Breast epithelium (tissue), 4 donors: ENCODE data around the gene CDH18. TPM values are rescaled to one million over a fixed set of nuclear protein-coding genes. Genes with fewer than 3 reads are reported as not detected.

Experiments used
- DNase-seq, 2 donors: peaks; one replicate each; pipeline ENCODE4 v3.0.0-alpha.2; 2019; ENCODE audit warnings: low spot score in 2 of 2
- H3K27ac ChIP-seq, 2 donors: fragments of 200-600 bp; sonication (generic) in 1 of 2; one replicate each; pipeline ENCODE4 v1.5.1; 2016 to 2019; ENCODE audit warnings: mild to moderate bottlenecking in 1 of 2
- H3K27me3 ChIP-seq, 2 donors: fragments of 200-600 bp; sonication (generic) in 1 of 2; one replicate each; pipeline versions ENCODE4 v1.5.1 to v1.6.0; 2017 to 2019; ENCODE audit warnings: control low read depth in 1 of 2, mild to moderate bottlenecking in 1 of 2
- H3K36me3 ChIP-seq: fragments of 200-600 bp; one replicate; pipeline ENCODE4 v1.5.1; 2019
- H3K4me1 ChIP-seq, 2 donors: fragments of 200-600 bp; sonication (generic); one replicate each; pipeline ENCODE4 v1.5.1; 2016 to 2019; ENCODE audit warnings: control low read depth in 1 of 2
- H3K4me3 ChIP-seq, 3 donors: fragments of 200-600 bp; sonication (generic); 1 replicate in 2 of 3; 2 replicates in 1 of 3; pipeline ENCODE4 v1.5.1; 2016 to 2019; ENCODE audit warnings: mild to moderate bottlenecking in 3 of 3, moderate library complexity in 2 of 3
- H3K9me3 ChIP-seq, 2 donors: fragments of 200-600 bp; sonication (generic) in 1 of 2; one replicate each; pipeline ENCODE4 v1.5.1; 2016 to 2019; ENCODE audit warnings: control low read depth in 1 of 2
- POLR2A ChIP-seq: fragments of 450-650 bp; IDR thresholded peaks from one replicate; pipeline ENCODE4 v1.6.1; 2016; ENCODE audit warnings: antibody characterized with exemption, mild to moderate bottlenecking, moderate library complexity
- POLR2AphosphoS5 ChIP-seq, 3 donors: sonication (generic); formaldehyde crosslinking; IDR thresholded peaks; one replicate each; pipeline ENCODE4 v1.6.1; 2017; ENCODE audit warnings: antibody characterized with exemption in 3 of 3
- intact Hi-C: fragments of 100-400 bp; cut with DNase I; formaldehyde crosslinking; loops from one replicate; pipeline ENCODE4 v1.15.1; 2023; ENCODE audit warnings: low total_unique reads
- total RNA-seq, 3 donors: library from RNA; depleted of rRNA; stranded (reverse); fragments of >200 nt; gene quantifications; one replicate each; pipeline ENCODE4 v1.1.0, GENCODE V29; 2016
- TF ChIP-seq, protein P1 (sequence below), 3 donors: fragments of 450-650 bp; IDR thresholded peaks; one replicate each; pipeline ENCODE4 v1.5.1; 2016 to 2017; ENCODE audit warnings: antibody characterized with exemption in 3 of 3, mild to moderate bottlenecking in 3 of 3, moderate library complexity in 3 of 3

Gene CDH18
- total RNA-seq, 3 donors from 2014 or later: not detected

DNA sequence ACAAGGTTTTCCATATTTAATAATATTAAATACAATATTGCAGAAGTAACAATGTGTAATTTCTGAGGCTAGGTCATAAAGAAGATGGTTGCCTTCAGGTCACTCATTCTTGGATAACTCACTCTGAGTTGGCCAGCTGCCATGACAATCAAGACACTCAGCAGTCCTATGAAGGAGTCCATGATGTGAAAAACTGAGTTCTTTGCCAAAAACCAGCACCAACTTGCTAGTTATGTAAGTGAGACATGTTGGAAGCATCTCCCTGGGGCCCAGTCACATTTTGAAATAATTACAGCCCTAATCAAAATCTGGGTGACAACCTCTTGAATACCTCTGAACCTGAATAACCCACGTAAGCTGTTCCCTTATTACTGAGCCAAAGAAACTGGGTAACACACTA, 453.2 kb downstream of the CDH18 start:
- Histone ChIP-seq H3K4me3 (no peak overlapping the region), H3K27me3 (no peaks in the 10 kb centered on the region), H3K9me3 (no peaks in the 10 kb centered on the region), H3K27ac (no peak overlapping the region), H3K4me1 (no peaks in the 10 kb centered on the region), H3K36me3 (no peaks in the 10 kb centered on the region)
- no peak for TF ChIP-seq POLR2AphosphoS5 (IDR thresholded peaks at IDR 0.05)
- TF ChIP-seq, protein P1, sequence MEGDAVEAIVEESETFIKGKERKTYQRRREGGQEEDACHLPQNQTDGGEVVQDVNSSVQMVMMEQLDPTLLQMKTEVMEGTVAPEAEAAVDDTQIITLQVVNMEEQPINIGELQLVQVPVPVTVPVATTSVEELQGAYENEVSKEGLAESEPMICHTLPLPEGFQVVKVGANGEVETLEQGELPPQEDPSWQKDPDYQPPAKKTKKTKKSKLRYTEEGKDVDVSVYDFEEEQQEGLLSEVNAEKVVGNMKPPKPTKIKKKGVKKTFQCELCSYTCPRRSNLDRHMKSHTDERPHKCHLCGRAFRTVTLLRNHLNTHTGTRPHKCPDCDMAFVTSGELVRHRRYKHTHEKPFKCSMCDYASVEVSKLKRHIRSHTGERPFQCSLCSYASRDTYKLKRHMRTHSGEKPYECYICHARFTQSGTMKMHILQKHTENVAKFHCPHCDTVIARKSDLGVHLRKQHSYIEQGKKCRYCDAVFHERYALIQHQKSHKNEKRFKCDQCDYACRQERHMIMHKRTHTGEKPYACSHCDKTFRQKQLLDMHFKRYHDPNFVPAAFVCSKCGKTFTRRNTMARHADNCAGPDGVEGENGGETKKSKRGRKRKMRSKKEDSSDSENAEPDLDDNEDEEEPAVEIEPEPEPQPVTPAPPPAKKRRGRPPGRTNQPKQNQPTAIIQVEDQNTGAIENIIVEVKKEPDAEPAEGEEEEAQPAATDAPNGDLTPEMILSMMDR (IDR thresholded peaks at IDR 0.05): no peak
- no peak for TF ChIP-seq POLR2A
- intact Hi-C loops: no loop called here
- peak in 1 of 2 donors; percentile 52 for DNase-seq

DNA sequence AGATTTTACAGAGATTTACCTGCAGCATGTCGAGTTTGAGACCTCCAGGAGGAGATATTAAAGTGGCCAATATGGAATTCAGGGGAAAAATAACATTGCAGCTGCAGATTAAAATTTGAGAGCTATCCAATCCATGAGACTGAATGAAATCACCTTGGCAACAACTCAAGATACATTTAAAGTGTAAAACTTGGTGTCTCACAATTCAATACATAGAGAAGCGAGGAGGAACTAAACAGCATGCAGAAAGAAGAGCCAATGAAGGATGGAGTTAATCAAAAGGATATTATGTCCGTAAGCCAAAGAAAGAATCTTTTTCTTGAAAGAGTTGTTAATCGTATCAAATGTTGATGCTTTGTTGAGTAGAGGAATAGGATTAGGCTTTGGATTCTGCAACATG, 455.1 kb downstream of the CDH18 start:
- H3K9me3 ChIP-seq: no peaks in the 10 kb centered on the region
- no peaks in the 10 kb centered on the region for H3K4me1 ChIP-seq
- no peaks in the 10 kb centered on the region for H3K27me3 ChIP-seq
- H3K27ac ChIP-seq: no peak overlapping the region
- no peak for DNase-seq
- no peak for TF ChIP-seq POLR2AphosphoS5 (IDR thresholded peaks at IDR 0.05)
- TF ChIP-seq, protein P1 (IDR thresholded peaks at IDR 0.05): no peak
- no peak for TF ChIP-seq POLR2A
- H3K4me3 ChIP-seq: no peak overlapping the region
- intact Hi-C loops: no loop called here
- no peaks in the 10 kb centered on the region for H3K36me3 ChIP-seq

DNA sequence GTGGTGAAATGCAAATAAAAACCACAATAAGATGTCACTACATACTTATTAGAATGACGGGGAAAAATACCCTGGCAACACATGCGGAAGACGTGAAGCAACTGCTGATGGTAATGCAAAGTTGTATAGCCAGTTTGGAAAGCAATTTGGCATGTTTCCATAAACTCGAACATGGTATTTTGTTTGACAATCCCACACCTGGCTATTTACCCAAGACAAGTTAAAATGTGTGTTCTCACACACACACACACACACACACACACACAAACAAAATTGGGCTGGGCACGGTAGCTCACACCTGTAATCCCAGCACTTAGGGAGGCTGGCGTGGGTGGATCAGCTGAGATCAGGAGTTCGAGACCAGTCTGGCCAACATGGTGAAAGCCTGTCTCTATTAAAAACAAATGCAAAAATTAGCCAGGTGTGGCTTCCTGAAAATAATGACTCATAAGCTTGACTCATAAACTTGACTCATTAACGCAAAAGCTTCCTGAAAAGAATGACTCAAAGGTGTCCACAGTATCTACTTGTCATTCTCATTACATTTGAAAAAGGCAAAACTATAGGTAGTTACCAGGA, 456.5 kb downstream of the CDH18 start:
- no peak overlapping the region for H3K4me3 ChIP-seq
- no peaks in the 10 kb centered on the region for H3K27me3 ChIP-seq
- H3K9me3 ChIP-seq: no peaks in the 10 kb centered on the region
- H3K27ac ChIP-seq: peak overlapping the region in 1 of 2 donors; percentile 31
- peak in 1 of 2 donors; percentile 39 for DNase-seq
- intact Hi-C loops: no loop called here
- no peaks in the 10 kb centered on the region for H3K36me3 ChIP-seq
- no peak for TF ChIP-seq POLR2AphosphoS5 (IDR thresholded peaks at IDR 0.05)
- no peak for TF ChIP-seq POLR2A
- no peaks in the 10 kb centered on the region for H3K4me1 ChIP-seq

DNA sequence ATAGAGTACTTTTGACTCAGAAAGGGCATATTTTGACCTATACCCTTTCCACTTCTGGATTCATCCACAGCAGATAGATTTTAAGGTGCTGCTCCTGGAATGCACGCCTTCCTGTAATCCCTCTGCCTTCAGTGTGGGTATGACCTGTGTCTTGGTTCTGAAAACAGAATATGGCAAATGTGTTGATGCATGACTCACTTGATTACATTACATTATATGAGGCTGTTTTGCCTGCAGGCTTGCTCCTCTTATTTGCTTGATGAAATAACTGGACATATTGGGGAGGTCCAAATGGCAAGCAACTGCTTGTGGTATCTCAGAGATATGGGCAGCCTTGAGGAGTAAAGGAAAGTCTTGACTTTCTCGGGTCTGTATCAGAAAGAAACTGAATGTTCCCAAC, 468.6 kb downstream of the CDH18 start:
- intact Hi-C loops: no loop called here
- no peaks in the 10 kb centered on the region for H3K36me3 ChIP-seq
- no peak overlapping the region for H3K27ac ChIP-seq
- no peak overlapping the region for H3K4me3 ChIP-seq
- DNase-seq: no peak
- no peak for TF ChIP-seq POLR2AphosphoS5 (IDR thresholded peaks at IDR 0.05)
- TF ChIP-seq POLR2A: no peak
- TF ChIP-seq, protein P1 (IDR thresholded peaks at IDR 0.05): no peak
- H3K4me1 ChIP-seq: no peaks in the 10 kb centered on the region
- no peaks in the 10 kb centered on the region for H3K27me3 ChIP-seq
- peaks cover 0 to 4% of the 10 kb centered on the region in 2 donors for H3K9me3 ChIP-seq

DNA sequence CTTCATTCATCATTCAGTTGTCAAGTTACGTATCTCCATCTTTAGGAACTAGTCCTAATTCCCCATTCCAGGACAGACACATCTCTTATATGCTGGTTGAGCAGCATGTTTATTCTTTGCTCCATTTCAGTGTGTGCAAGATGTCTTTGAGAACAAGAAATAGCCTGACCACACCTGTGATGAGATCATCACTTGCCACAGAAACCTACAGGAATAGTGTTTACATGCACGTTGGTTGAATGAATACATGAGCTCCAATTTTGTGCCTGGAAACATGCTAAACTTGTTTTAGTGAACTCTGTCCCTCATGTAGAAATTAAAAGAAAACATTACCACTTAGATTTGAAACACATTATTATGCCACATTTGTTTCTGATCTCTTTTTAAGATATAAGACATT, 489.1 kb downstream of the CDH18 start:
- Histone ChIP-seq H3K27me3 (no peaks in the 10 kb centered on the region), H3K4me3 (no peak overlapping the region), H3K27ac (no peak overlapping the region), H3K36me3 (no peaks in the 10 kb centered on the region), H3K4me1 (no peaks in the 10 kb centered on the region), H3K9me3 (no peaks in the 10 kb centered on the region)
- DNase-seq: no peak
- intact Hi-C loops: no loop called here
- TF ChIP-seq POLR2AphosphoS5 (IDR thresholded peaks at IDR 0.05): no peak
- TF ChIP-seq POLR2A: no peak
- TF ChIP-seq, protein P1 (IDR thresholded peaks at IDR 0.05): no peak
